NCI-H2107 treated with DMSO at 0.1 percent for 48 hours (cell line): Measurements from ENCODE around the gene CYTH1.

ENCODE experiments used
- DNase-seq: peaks from one replicate; lab custom pipeline; 2025; ENCODE audit not compliant: unreplicated experiment; lab: John Stamatoyannopoulos, UW

The CYTH1 gene

GRCh38 chr17:78805301-78805700 is 23.2 kb upstream of the CYTH1 start:
- no peak for DNase-seq

GRCh38 chr17:78804777-78805176 is 22.7 kb upstream of the CYTH1 start:
- no peak for DNase-seq

GRCh38 chr17:78803186-78803845 is 21.2 kb upstream of the CYTH1 start:
- no peak for DNase-seq

GRCh38 chr17:78802459-78802858 is 20.4 kb upstream of the CYTH1 start:
- no peak for DNase-seq

- DNase-seq = no peak
Measured at GRCh38 chr17:78802008-78802407, 19.9 kb upstream of the CYTH1 start.

- no peak for DNase-seq
Measured at GRCh38 chr17:78800132-78800931, 18.3 kb upstream of the CYTH1 start.

GRCh38 chr17:78798695-78799559 is 16.9 kb upstream of the CYTH1 start:
- no peak for DNase-seq

- DNase-seq = no peak
Measured at GRCh38 chr17:78797691-78798585, 15.9 kb upstream of the CYTH1 start.

GRCh38 chr17:78797213-78797612 is 15.1 kb upstream of the CYTH1 start:
- no peak for DNase-seq

- DNase-seq = no peak
Measured at GRCh38 chr17:78796517-78796900, 14.4 kb upstream of the CYTH1 start.

GRCh38 chr17:78795861-78796516 is 13.9 kb upstream of the CYTH1 start:
- no peak for DNase-seq

- no peak for DNase-seq
Measured at GRCh38 chr17:78794864-78795640, 13.0 kb upstream of the CYTH1 start.

GRCh38 chr17:78794399-78794798 is 12.3 kb upstream of the CYTH1 start:
- DNase-seq = no peak

GRCh38 chr17:78793968-78794367 is 11.9 kb upstream of the CYTH1 start:
- DNase-seq = no peak

- no peak for DNase-seq
Measured at GRCh38 chr17:78793415-78793814, 11.3 kb upstream of the CYTH1 start.

GRCh38 chr17:78791840-78792709 is 10.0 kb upstream of the CYTH1 start:
- DNase-seq = no peak

GRCh38 chr17:78790552-78790951 is 8.5 kb upstream of the CYTH1 start:
- no peak for DNase-seq

GRCh38 chr17:78789663-78790181 is 7.6 kb upstream of the CYTH1 start:
- DNase-seq = no peak
